Spleen (tissue), 7 donors: Measurements from ENCODE around the gene CCND3.

ENCODE experiments used
- POLR2A ChIP-seq, 3 donors: fragments of 450-650 bp; IDR thresholded peaks; one replicate each; pipeline ENCODE4 v1.5.1; 2017; ENCODE audit warnings: antibody characterized with exemption in 3 of 3, mild to moderate bottlenecking in 1 of 3
- POLR2AphosphoS5 ChIP-seq, 3 donors: sonication (generic); formaldehyde crosslinking; IDR thresholded peaks; one replicate each; pipeline ENCODE4 v1.5.1; 2017; ENCODE audit warnings: antibody characterized with exemption in 3 of 3
- TF ChIP-seq, protein P1 (sequence below), 11 experiments: fragments of 200-600 bp in 7 of 11; fragments of 450-650 bp in 4 of 11; sonication (generic) in 4 of 11; IDR thresholded peaks in 8 of 11; conservative IDR thresholded peaks in 3 of 11; 1 replicate in 7 of 11; 2 replicates in 4 of 11; pipeline versions ENCODE4 v1.4.0 to v1.8.0; 2016 to 2021; ENCODE audit warnings: antibody characterized with exemption in 11 of 11, inconsistent platforms in 4 of 11, mild to moderate bottlenecking in 1 of 11
- donor health status: DM: no; HTN: no; CAD: no; lungs with moderate emphysema.
- donor health status: DM: no; HTN: no; CAD: no.
- donor health status: DM: no; HTN: no; CAD: no.

DNA sequence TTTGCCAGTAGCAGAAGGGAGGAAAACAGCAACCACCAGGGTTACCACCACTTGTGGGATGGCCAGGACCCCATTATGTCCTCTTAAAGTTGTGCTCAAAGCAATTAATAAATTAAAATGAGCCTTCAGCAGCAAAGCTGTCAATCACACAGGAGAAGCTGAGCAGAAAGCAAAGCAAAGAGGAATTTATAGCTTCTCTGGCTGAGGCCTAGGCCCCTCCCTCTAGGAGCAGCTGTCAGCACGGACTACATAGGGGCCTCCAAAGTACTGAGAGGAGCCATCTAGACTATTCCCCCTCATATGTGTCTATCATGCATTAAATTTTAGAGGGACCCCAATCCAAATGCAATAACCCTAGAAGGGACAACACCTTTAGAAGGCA lies 6.4 kb downstream of the CCND3 start:
- TF ChIP-seq, protein P1, sequence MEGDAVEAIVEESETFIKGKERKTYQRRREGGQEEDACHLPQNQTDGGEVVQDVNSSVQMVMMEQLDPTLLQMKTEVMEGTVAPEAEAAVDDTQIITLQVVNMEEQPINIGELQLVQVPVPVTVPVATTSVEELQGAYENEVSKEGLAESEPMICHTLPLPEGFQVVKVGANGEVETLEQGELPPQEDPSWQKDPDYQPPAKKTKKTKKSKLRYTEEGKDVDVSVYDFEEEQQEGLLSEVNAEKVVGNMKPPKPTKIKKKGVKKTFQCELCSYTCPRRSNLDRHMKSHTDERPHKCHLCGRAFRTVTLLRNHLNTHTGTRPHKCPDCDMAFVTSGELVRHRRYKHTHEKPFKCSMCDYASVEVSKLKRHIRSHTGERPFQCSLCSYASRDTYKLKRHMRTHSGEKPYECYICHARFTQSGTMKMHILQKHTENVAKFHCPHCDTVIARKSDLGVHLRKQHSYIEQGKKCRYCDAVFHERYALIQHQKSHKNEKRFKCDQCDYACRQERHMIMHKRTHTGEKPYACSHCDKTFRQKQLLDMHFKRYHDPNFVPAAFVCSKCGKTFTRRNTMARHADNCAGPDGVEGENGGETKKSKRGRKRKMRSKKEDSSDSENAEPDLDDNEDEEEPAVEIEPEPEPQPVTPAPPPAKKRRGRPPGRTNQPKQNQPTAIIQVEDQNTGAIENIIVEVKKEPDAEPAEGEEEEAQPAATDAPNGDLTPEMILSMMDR (IDR thresholded peaks at IDR 0.05 in 8 of 11, conservative IDR thresholded peaks at IDR 0.05 in 3 of 11), result no peak
- TF ChIP-seq POLR2AphosphoS5 (IDR thresholded peaks at IDR 0.05) (no peak), POLR2A (IDR thresholded peaks at IDR 0.05) (no peak)
